ENCODE results near the gene SUSD3.
A peak's percentile ranks its signal among the peaks of the same experiment; 100 is the strongest.

SUSD3 gene

GRCh38 chr9:93051680-93052089 lies 6.8 kb upstream of the SUSD3 start:
- no peak for DNase-seq (ENCODE audit: low read depth in 3 of 3, low spot score in 1 of 3)

GRCh38 chr9:93052791-93053540 lies 5.5 kb upstream of the SUSD3 start:
- no peak for DNase-seq (ENCODE audit: low read depth in 3 of 3, low spot score in 1 of 3)

DNA sequence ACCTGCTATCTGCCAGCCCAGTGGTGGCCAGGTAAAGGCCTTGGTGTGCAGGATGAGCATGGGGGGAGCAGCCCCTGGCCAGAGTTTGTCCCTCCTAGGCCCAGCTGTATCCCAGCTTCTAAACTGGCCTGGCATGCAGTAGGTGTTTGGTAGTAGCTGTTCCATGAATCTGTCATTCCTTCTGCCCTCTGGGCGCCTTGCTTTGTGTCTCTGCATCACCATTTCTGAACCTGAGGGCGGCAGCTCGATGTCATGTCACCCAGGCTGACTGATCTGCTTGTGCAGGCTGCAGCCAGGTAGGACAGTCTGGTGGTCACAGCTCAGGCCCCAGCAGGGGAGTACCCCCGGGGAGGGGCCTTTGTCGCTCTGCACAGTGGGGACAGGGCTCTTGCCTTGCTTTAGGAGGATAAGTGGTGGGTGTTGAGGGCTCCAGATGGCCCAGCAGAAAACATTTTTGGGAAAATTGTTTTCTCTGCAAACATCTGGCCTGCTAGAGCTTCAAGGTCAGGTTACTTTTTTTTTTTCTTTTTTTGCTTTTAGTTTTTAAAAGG lies 4.6 kb upstream of the SUSD3 start:
- DNase-seq (ENCODE audit: low read depth in 3 of 3, low spot score in 1 of 3): no peak

DNA sequence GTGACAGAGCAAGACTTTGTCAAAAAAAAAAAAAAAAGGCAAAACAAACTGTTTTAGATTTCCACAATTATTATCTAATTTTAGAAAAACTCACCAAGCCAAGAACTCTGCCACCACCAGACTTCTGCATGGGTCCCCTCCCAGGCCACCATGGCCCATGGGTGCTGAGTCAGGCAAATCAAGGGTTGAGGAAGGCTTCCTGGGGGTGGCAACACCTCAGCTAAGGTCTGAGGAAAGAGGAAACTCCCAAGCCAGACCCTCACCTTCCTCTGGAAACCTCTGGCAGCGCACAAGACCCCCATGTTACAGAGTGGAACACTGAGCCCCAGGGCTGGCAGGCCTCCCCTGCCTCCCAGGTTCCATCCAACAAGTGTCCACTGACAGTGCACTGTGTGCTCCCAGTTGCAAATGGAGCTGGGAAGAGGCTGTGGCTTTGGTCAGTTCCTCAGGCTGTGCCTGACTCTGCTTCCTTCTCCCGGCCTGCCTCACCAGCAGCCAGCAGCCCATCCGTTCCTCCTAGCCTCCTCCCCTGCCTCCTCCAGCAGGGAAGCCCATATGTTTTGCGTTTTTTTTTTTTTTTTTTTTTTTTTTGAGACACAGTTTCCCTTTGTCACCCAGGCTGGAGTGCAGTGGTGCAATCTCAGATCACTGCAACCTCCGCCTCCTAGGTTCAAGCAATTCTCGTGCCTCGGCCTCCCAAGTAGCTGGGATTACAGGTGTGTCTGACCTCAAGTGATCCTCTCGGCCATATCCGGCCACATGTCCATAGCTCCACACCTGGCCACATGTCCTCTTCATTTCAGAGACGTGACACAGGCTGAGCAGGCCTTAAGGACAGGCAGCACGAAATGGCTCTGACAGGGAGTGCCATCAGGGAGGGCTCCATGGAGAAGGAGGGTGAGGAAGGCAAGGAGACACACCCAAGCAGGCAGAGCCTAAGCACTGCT lies 3.5 kb upstream of the SUSD3 start:
- DNase-seq (ENCODE audit: low read depth in 3 of 3, low spot score in 1 of 3): no peak

DNA sequence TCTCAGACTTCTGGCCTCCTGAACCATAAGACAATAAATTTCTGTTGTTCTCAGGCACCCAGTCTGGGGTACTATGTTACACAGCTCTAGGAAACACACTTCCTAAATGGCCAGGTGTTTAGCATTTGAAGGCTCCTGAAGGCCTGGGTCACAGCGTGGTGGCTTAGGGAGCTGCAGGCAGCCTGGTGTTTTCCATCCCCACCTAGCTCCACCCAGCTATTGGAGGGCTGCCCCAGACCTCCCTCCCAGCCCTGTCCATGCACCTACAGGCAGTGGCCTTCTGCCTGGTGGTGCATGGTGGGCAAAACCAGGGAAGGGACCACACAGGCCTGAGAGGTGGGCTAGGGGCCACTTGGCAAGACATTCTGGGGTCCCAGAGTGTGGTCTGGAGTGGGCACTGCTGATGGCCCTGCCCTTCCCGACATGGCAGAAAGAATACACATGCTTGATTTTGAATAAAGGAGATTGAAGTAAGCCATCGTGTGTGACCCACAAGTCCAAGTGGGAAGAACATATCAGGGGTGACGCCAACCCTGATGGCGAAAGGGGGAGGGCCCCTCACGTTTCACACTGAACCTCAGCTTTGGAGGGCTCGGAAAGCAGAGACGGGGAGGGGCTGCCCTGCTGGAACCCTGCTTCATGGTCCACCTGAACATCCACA lies 1.3 kb upstream of the SUSD3 start:
- DNase-seq (ENCODE audit: low read depth in 3 of 3, low spot score in 1 of 3): no peak

- DNase-seq (ENCODE audit: low read depth in 3 of 3, low spot score in 1 of 3): no peak
Measured at GRCh38 chr9:93057703-93058354, 672 bp upstream of the SUSD3 start.

DNA sequence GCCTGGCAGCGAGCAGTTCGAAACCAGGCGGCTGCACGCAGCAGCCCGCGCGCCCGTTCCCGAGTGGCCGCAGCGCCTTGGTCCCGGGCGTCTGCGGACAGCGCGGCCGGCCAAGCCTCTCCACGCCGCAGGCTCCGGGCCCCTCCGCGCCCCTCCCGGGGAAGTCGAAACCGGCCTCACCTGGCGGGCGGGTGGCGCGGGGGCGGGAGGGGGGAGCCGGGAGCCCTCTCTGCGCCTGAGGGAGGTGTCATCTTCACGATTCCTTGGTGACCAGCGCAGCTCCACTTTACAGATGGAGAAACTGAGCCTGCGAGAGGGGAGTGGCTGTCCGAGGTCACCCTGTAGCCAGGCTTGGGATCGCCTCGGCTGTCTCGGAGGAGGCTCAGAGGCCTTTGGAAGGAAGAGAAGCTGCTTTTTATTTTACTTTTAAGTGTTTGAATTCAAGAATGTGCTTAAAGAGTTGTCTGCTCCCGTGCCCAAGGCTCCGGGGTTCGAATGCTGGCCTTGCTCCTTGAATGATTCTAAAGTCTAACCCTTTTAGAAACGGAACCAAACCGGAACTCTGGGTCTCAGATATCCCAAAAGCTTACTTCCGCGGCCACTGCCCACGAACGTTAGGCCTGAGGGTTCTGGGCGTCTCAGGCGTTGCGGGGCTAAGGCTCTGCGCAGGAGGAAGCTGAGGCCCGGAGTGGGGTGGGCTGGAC lies 662 bp downstream of the SUSD3 start:
- no peak for DNase-seq (ENCODE audit: low read depth in 3 of 3, low spot score in 1 of 3)

DNA sequence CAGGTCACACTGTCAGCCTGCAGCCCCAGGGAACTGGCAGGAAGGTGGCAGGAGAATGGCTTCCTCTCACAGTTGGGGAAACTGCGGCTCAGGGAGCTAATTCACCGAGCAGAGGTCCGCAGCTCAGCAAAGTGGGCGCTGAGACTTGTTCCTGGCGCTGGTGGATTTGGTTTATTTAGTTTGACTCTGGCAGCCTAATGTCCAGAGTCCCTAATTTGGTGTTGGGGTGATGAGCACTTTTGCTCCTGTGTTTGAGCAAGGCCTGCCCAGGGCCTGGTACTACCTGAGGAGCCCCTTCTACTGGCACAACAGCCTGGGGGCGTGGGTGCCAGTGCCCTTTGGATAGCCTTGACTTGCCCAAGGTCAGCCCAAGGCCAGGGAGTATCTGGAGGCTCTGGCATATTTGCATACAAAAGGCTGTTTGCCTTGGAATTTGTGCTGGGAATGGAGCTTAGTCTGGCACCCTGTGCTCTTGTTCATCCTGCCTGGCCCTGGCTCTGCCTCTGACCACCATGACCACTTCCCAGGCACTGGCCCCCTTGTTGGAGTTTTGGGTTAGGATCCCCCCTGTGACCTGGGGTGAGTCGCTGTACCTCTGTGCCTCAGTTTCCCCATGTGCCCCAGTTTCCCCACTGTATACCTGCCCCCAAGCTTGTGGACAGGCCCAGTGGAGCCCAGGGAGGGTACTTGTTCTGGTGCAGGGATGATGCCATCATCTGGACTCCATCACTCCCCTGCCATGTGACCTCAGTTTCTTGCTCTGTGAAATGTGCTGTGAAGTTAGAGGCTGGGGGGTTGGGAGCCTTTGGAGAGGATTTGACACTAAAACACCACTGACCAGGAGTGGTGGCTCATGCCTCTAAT lies 1.4 kb downstream of the SUSD3 start:
- DNase-seq (ENCODE audit: low read depth in 3 of 3, low spot score in 1 of 3): no peak

DNA sequence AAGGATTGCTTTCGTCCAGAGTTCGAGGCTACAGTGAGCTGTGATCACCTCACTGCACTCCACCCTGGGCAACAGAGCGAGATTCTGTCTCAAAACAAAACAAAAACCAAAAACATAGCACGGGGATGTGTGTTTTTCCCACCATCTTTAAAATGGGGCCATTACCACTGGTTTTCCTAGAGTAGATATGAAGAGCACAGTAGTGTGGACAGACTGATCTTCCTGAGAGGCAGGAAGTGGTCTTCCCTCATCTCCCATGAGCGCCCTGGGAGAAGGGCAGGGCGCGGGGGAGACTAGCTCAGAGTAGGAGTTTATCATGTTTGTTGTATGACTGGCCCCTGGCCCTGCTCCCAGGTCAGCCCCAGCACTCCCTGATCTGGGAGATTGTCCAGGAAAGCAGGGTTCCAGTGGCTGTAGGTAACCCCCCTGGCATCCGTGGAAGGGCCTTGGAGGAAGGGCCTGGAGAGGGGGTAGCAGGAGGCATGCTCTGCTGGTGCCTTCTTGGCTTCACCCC lies 2.3 kb downstream of the SUSD3 start:
- DNase-seq (ENCODE audit: low read depth in 3 of 3, low spot score in 1 of 3): no peak

DNA sequence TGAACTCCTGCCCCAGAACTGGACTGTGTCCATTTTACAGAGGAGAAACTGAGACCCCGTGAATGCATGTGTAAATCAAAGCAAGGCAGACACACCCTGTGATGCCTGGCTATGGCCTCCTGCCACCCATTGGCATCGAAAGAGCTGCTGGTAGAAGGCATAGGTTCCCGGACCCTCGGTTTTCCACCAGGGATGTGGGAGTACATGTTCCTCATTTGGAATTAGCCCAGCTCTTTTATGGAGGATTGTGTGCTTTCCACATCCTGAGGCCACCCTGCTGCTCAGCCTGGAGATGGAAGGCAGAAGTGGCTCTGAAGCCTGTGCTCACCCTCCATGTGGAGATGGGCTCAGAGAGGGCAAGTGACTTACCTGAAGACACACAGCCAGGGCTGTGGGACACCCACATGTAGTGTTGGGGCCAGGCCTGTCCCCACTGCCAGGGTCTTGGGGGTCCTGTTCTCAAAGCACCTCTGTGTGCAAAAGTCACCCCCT lies 2.8 kb downstream of the SUSD3 start:
- no peak for DNase-seq (ENCODE audit: low read depth in 3 of 3, low spot score in 1 of 3)

GRCh38 chr9:93061791-93062763 lies 3.6 kb downstream of the SUSD3 start:
- DNase-seq (ENCODE audit: low read depth in 3 of 3, low spot score in 1 of 3): no peak

- DNase-seq (ENCODE audit: low read depth in 3 of 3, low spot score in 1 of 3): peak; percentile 53 to 78 (median 72)
Measured at GRCh38 chr9:93064392-93065134, 6.1 kb downstream of the SUSD3 start.

GRCh38 chr9:93065135-93065720 lies 6.7 kb downstream of the SUSD3 start:
- DNase-seq (ENCODE audit: low read depth in 3 of 3, low spot score in 1 of 3): no peak

DNA sequence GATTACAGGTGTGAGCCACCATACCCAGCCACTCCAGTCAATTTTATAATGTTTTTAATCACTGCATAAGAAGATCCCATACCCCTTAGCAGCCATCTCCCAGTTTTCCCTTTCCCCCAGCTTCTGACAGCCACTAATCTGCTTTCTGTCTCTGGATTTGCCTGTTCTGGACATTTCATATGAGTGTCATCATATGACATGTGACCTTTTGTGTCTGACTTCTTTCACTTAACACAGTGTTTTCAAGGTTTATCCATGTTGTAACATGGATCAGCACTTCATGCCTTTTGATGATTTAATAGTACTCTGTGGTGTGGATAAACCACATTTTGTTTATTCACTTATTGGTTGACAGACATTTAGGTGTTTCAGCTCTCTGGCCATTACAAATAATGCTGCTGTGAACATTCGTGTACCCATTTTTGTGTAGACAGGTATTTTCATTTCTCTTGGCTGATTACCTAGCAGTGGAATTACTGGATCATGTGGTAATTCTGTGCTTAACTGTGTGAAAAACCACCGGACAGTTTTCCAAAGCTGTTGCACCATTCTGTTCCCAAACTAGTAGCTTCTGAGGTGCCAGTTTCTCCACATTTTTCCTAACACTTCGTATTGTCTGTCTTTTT lies 8.6 kb downstream of the SUSD3 start:
- no peak for DNase-seq (ENCODE audit: low read depth in 3 of 3, low spot score in 1 of 3)

DNA sequence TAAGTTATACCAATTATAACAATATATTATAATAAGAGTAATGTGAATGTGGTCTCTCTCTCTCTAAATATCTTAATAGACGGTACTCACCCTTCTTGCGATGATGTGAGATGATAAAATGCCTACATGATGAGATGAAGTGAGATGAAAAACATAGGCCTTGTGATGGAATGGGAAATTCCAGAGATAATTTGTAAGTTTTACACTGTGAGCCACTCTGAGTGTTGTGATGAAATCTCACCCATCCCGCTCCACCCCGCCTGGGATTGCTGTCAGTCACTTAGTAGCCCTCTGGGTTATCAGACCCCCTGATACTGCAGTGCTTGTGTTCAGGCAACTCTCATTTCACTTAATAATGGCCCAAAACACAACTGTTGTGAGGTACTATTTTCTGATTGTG lies 10.5 kb downstream of the SUSD3 start:
- DNase-seq (ENCODE audit: low read depth in 3 of 3, low spot score in 1 of 3): no peak

- no peak for DNase-seq (ENCODE audit: low read depth in 3 of 3, low spot score in 1 of 3)
Measured at GRCh38 chr9:93071464-93071863, 13.0 kb downstream of the SUSD3 start.
